Esophagus mucosa (tissue), 1 donor: ENCODE measurements around the gene ZNF236. TPM values are rescaled to one million over a fixed set of nuclear protein-coding genes. Genes with fewer than 3 reads are reported as not detected.

Experiments used
- ATAC-seq: fragments of 200-7000 bp; cut with Tn5 transposase; one replicate; pipeline ENCODE4 v1.9.1; 2020
- total RNA-seq: library from RNA; stranded (reverse); gene quantifications from one replicate; pipeline ENCODE4 v1.2.4, GENCODE V29; 2023
- donor health status: DM: yes; HTN: yes; CAD: no.

ZNF236 gene
- total RNA-seq, 1 donor from 2014 or later: 8.9 TPM

GRCh38 chr18:76973520-76974266 lies 151.3 kb downstream of the ZNF236 start:
- peak; percentile 40 for ATAC-seq

- no peak for ATAC-seq
Observed at GRCh38 chr18:76974386-76974785, 152.0 kb downstream of the ZNF236 start.

GRCh38 chr18:76975577-76976110 lies 153.3 kb downstream of the ZNF236 start:
- ATAC-seq: no peak

DNA sequence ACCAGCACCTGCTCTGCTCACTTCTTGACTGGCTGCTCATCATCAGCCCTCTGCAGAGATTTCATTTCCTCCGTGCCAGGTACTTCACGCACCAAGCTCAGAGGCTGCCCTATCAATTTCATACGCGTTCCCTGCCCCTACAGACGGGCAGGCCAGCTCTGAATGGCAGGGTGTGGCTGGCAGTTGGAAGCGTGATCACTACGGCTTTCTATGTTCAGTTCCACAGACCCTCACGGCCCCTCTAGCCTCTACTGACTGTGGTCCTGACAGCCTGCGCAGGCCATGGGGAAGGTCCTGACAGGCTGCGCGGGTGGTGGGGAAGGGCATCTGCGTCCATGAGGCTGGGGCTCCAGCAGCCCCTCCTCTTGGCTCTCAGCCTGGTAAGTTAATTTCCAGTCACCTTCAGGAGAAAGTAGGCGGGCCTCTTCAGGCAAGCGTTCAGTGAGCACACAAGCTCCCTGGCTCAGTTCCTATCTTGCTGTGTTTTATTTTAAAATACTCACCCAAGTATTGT lies 154.8 kb downstream of the ZNF236 start:
- ATAC-seq: no peak

DNA sequence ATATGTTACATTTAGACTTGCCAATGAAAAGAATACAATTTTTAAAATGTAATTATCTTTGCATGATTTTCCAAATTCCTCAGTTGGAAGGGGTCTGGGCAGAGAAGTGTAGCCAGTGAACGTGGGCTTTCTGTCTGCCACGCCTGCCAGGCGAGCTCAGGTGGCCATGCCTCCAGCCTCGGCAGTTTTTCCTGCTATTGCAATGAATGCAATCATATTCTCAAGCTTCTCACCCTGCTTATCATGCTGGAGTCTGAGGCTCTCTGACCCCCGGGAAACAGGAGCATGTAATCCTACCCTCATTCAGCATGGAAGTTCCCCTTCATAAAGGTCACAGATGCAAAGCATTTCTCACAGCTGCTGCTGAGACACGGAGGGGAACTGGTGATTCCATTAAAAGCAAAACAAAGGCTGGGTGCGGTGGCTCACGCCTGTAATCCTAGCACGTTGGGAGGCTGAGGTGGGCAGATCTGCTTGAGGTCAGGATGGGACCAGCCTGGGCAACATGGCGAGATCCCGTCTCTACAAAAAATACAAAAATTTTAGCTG lies 155.4 kb downstream of the ZNF236 start:
- no peak for ATAC-seq

DNA sequence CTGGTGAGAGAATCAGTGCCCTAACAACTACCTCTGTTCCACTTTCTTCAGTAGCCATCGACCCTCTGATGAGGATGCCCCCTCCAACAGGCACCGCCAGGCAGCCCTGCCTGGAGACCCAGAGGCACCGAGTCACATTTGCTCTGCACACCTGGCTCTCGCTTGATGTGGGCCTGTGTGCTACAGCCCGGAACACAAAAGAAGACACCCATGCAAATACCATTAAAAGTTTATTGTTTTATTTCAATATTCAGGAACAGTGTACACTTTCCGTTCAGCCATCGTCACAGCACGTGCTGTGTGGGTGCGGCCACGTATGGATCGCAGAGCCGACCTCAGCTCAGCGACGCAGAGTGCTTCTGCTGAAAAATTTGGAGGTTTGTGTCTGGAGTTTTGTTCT lies 156.3 kb downstream of the ZNF236 start:
- ATAC-seq: no peak

GRCh38 chr18:76979111-76979751 lies 156.9 kb downstream of the ZNF236 start:
- ATAC-seq: no peak

GRCh38 chr18:76979906-76980305 lies 157.5 kb downstream of the ZNF236 start:
- no peak for ATAC-seq

GRCh38 chr18:76980663-76981395 lies 158.5 kb downstream of the ZNF236 start:
- ATAC-seq: no peak

DNA sequence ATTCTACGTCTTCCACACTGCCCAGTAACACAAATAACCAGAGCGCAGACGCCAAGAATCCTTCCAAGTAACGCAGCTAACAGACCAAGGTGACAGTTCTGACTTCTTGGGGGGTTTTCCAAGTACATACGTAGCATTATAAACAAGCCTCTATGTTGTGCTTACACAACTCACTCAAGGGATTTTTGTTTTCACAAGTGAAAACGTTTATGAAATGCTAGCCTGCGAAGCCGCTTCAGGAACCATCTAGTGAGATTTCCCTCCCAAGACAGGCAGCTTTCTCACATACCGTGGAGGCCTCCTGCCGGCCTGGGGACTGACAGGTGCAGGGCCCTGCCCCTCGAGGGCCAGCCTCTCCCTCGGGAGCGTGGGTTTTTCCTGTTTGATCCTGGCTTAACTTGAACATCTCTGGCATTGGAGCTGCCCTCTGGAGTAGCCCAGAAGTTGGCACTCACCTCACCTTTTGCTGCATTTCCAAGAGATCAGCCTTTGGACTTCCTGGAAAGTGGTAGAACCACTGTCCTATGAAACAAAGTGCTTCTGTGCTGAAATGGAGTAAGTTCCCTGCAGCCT lies 159.1 kb downstream of the ZNF236 start:
- no peak for ATAC-seq

- no peak for ATAC-seq
Observed at GRCh38 chr18:76982038-76982437, 159.7 kb downstream of the ZNF236 start.

DNA sequence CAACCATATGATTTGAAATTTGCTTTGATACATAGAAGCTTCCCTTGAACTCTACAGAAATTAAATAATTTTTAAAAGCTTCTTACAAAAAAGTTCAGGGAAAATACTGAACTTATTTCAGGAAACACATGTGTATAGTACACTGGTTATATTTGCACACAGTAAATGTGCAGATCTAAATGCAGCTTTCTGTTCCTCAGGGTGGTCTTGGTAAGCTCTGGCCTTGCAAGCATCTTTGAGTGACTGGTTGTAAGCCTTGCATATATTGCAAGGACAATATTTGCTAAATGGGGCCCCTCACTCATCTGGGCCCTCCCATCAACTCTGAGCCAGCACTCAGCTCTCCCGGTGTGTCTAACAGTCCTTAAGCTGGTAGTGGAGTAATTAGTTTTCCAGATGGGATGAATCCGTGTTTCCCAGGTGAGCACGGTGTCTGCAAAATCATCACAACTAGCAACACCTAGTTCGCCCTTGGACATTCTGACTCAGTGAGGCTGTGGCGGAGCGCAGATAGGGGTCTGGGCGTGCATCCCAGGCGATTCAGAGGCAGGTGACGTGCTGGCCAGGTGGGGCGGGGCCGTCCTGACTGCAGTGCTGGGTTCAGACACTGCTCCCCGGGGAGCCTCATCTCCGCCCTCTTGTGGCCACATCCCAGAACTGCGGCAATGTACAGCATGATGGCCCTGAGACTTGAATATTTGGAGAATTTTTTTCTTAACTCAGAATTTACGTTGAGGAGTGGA lies 160.7 kb downstream of the ZNF236 start:
- ATAC-seq: peak; percentile 95

- ATAC-seq: no peak
Observed at GRCh38 chr18:76983613-76984051, 161.3 kb downstream of the ZNF236 start.

- no peak for ATAC-seq
Observed at GRCh38 chr18:76984193-76985155, 162.1 kb downstream of the ZNF236 start.

- no peak for ATAC-seq
Observed at GRCh38 chr18:76985156-76985950, 163.0 kb downstream of the ZNF236 start.

- ATAC-seq: no peak
Observed at GRCh38 chr18:76985951-76986236, 163.5 kb downstream of the ZNF236 start.

- ATAC-seq: no peak
Observed at GRCh38 chr18:76986406-76986805, 164.0 kb downstream of the ZNF236 start.

- ATAC-seq: no peak
Observed at GRCh38 chr18:76988031-76988826, 165.9 kb downstream of the ZNF236 start.
